Activated CD8-positive, alpha-beta T cell treated with anti-CD3 and anti-CD28 coated beads, Interleukin-2, amount 10 ng/mL, durations not matched to agents 7 days and 5 days (primary cell): Measurements from ENCODE around the gene MDFI. TPM values are rescaled to one million over a fixed set of nuclear protein-coding genes. Genes with fewer than 3 reads are reported as not detected.

Experiments used
- ATAC-seq: fragments of 150-1000 bp; cut with Tn5 transposase; one replicate; pipeline ENCODE4 v1.10.0; 2021; ENCODE audit warnings: moderate library complexity
- CTCF ChIA-PET: fragments of 350-600 bp; sonication (Branson Sonifier 250); formaldehyde crosslinking; loops from one replicate; lab custom pipeline; 2021; ENCODE audit warnings: antibody characterized with exemption; lab: Charles Lee
- POLR2A ChIA-PET: fragments of 350-600 bp; sonication (Branson Sonifier 250); formaldehyde crosslinking; loops from one replicate; lab custom pipeline; 2021; ENCODE audit warnings: antibody characterized with exemption; lab: Charles Lee
- DNase-seq: peaks from one replicate; pipeline ENCODE4 v3.0.0-alpha.2; 2020
- H3K27ac Mint-ChIP-seq: one replicate; pipeline ENCODE4 v1.8.0; 2021; ENCODE audit warnings: mild to moderate bottlenecking, mixed read lengths
- H3K27me3 Mint-ChIP-seq: one replicate; pipeline ENCODE4 v1.8.0; 2021; ENCODE audit warnings: low read depth, mixed read lengths
- H3K36me3 Mint-ChIP-seq: one replicate; pipeline ENCODE4 v1.8.0; 2021; ENCODE audit warnings: low read depth, mixed read lengths
- H3K4me1 Mint-ChIP-seq: one replicate; pipeline ENCODE4 v1.8.0; 2021; ENCODE audit warnings: low read depth, mixed read lengths
- H3K4me3 Mint-ChIP-seq: one replicate; pipeline ENCODE4 v1.8.0; 2021; ENCODE audit warnings: mild to moderate bottlenecking, mixed read lengths
- H3K9me3 Mint-ChIP-seq: one replicate; pipeline ENCODE4 v1.8.0; 2022; ENCODE audit warnings: mixed read lengths; ENCODE audit not compliant: insufficient read depth
- total RNA-seq, 2 experiments: library from RNA; stranded (reverse); gene quantifications; one replicate each; pipeline ENCODE4 v1.2.3, GENCODE V29; 2021

The MDFI gene
- total RNA-seq, 2 experiments from 2014 or later = not detected

- CTCF ChIA-PET = interaction anchor here (1.4 to 2.0 kb wide), 2 partner anchors 12 to 69 kb away, joined by 3 to 5 read pairs; no protein-coding TSS in a partner anchor
- POLR2A ChIA-PET = interaction anchor here (0.7 kb wide), 1 partner anchor 37 kb away, joined by 3 read pairs; no protein-coding TSS in a partner anchor
- ATAC-seq (no peak), DNase-seq (no peak)
- Mint-ChIP-seq H3K27ac (no peak overlapping the region), H3K9me3 (no peaks in the 10 kb centered on the region), H3K36me3 (no peaks in the 10 kb centered on the region), H3K4me3 (no peak overlapping the region), H3K27me3 (peaks cover 26% of the 10 kb centered on the region), H3K4me1 (peaks cover 2% of the 10 kb centered on the region)
Observed at GRCh38 chr6:41671376-41671775, 33.1 kb downstream of the MDFI start.

DNA sequence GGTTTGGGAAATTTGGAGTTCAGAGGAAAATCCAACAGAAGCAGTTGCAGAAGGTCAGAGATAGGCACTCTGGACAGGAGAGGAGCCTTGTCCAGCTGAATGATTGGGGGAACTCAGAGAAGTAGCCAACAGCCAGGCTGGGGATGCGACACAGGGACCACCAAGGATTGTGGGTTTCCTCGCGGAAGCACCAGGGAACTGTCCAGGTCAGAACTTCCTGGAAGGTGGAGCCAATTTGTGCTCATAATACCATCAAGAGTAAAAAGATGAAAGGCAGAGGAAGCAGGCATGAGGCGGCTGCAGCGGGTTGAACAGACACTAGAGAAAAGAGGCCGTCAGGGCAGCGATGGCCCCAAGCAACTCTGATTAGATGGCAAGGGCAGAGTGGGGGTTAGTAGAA lies 33.7 kb downstream of the MDFI start:
- ChIA-PET POLR2A (no interaction called here), CTCF (interaction anchor here (2.0 kb wide), 1 partner anchor 11 kb away, joined by 5 read pairs; no protein-coding TSS in a partner anchor)
- Mint-ChIP-seq H3K27ac (no peak overlapping the region), H3K36me3 (no peaks in the 10 kb centered on the region), H3K9me3 (no peaks in the 10 kb centered on the region), H3K4me1 (peaks cover 2% of the 10 kb centered on the region), H3K27me3 (peaks cover 25% of the 10 kb centered on the region), H3K4me3 (no peak overlapping the region)
- ATAC-seq (no peak), DNase-seq (no peak)

DNA sequence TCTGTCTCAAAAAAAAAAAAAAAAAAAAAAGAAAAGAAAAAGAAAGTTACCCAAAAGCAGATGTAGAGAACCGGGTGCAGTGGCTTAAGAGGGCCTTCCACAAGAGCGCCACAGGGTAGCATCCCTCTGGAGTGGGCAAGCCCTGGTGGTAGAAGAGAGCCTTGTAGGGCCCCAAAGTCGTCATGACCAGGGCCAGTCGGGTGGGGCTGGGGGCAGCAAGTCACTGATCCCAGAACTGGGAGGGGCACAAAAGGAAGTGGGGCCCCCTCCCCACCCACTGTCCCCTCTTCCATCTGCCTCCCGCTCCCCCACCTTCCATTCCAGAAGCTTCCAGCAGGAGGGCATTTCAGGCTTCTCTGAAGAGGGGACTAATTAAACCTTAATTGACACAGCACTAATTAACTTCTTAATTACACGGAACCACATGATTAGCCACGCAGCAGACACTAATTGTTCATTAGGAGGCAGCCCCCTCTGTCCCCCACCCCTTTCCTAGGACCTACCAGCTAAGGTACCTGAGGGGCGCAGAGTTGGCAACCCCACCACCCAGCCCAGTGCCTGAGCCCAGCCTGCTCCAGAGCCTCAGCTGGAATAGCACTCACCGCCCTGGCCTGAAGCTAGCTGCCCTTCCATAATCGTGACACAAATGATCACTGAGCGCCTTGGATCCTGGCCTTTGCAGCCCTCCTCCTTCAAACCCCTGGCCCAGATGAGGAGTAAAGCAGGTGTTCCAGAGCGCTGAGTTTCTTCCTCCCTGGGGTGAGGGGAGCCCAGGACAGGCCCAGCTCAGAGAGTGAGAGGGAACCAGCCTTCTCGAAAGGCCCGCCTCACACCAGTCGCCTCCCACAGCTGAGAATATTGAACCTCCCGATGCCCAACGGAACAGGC lies 34.8 kb downstream of the MDFI start:
- Mint-ChIP-seq H3K36me3 (no peaks in the 10 kb centered on the region), H3K27ac (no peak overlapping the region), H3K27me3 (peaks cover 15% of the 10 kb centered on the region), H3K9me3 (no peaks in the 10 kb centered on the region), H3K4me1 (peaks cover under 1% of the 10 kb centered on the region), H3K4me3 (no peak overlapping the region)
- CTCF ChIA-PET = interaction anchor here (1.3 kb wide), 1 partner anchor 34 kb away, joined by 3 read pairs; no protein-coding TSS in a partner anchor
- DNase-seq = no peak
- POLR2A ChIA-PET = interaction anchor here (1.0 kb wide), 1 partner anchor 94 kb away, joined by 3 read pairs; no protein-coding TSS in a partner anchor
- ATAC-seq = no peak

GRCh38 chr6:41673704-41674000 lies 35.4 kb downstream of the MDFI start:
- CTCF ChIA-PET = interaction anchor here (1.3 kb wide), 1 partner anchor 33 kb away, joined by 3 read pairs; no protein-coding TSS in a partner anchor

GRCh38 chr6:41674231-41675000 lies 36.1 kb downstream of the MDFI start:
- Mint-ChIP-seq H3K4me1 (no peaks in the 10 kb centered on the region), H3K4me3 (no peak overlapping the region), H3K36me3 (no peaks in the 10 kb centered on the region), H3K9me3 (no peaks in the 10 kb centered on the region), H3K27ac (no peak overlapping the region), H3K27me3 (peaks cover 10% of the 10 kb centered on the region)
- no peak for ATAC-seq
- POLR2A ChIA-PET = no interaction called here
- CTCF ChIA-PET = interaction anchor here (1.1 to 1.3 kb wide), 2 partner anchors 9 to 306 kb away, joined by 3 to 7 read pairs; no protein-coding TSS in a partner anchor
- DNase-seq = no peak

More at GRCh38 chr6:41673704-41674000, 35.4 kb downstream of the MDFI start:
- H3K27me3 Mint-ChIP-seq = peaks cover 13% of the 10 kb centered on the region
- DNase-seq = no peak
- no peaks in the 10 kb centered on the region for H3K9me3 Mint-ChIP-seq
- H3K36me3 Mint-ChIP-seq = no peaks in the 10 kb centered on the region
- no peaks in the 10 kb centered on the region for H3K4me1 Mint-ChIP-seq
- no peak overlapping the region for H3K4me3 Mint-ChIP-seq
- no peak for ATAC-seq
- no peak overlapping the region for H3K27ac Mint-ChIP-seq
- POLR2A ChIA-PET = no interaction called here

DNA sequence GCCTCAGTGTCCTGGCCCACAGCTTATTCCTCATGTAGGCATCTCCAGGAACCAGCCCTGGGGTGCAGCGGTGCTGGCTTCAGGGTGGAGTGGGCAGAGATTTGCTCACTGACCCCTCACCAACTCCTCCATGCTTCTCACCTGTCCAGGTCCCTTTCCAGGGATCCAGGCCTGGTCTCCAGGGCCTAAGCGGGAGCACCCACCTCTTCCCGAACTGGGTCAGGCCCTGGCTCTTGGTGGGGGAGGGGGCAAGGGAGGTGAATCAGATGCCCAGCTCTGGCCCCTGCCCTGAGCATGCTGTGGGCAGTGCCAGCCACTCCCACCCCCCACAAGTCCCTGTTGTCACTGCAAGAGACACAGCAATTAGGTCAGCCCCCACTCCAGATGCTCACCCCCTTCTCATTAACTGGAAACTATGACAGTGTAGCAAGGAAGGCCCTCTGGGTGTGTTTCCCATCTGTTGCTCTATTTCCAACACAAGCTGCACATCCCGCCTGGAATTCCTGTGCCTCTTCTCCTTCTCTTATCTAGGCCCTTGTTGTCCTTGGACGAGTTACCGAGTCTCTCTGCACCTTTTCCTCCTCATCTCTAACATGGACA lies 37.0 kb downstream of the MDFI start:
- POLR2A ChIA-PET = no interaction called here
- Mint-ChIP-seq H3K4me1 (no peaks in the 10 kb centered on the region), H3K4me3 (no peak overlapping the region), H3K27ac (no peak overlapping the region), H3K9me3 (no peaks in the 10 kb centered on the region), H3K36me3 (no peaks in the 10 kb centered on the region), H3K27me3 (peaks cover 4% of the 10 kb centered on the region)
- no peak for ATAC-seq
- DNase-seq = no peak
- CTCF ChIA-PET = interaction anchor here (1.1 to 1.3 kb wide), 2 partner anchors 8 to 307 kb away, joined by 3 to 7 read pairs; no protein-coding TSS in a partner anchor

DNA sequence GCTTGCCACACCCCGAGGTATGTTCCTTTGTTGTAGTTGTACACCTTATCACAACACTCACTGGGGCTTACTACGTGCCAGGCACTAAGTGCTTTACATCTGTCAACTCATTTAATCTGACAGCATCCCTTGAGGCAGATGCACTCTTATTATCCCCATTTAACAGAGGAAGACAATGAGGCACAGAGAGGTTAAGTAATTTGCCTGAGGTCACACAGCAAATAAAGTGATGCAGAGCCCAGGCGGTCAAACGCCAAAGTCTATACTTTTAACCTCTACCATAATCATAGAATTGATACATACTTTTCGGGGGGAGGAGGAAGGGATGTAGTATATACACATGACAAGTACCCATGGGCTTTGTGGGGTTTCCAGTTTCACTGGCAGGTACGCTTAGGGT lies 37.7 kb downstream of the MDFI start:
- Mint-ChIP-seq H3K4me3 (no peak overlapping the region), H3K27ac (no peak overlapping the region), H3K9me3 (no peaks in the 10 kb centered on the region), H3K27me3 (peaks cover 2% of the 10 kb centered on the region), H3K4me1 (no peaks in the 10 kb centered on the region), H3K36me3 (no peaks in the 10 kb centered on the region)
- DNase-seq (no peak), ATAC-seq (no peak)
- CTCF ChIA-PET = no interaction called here
- POLR2A ChIA-PET = no interaction called here

DNA sequence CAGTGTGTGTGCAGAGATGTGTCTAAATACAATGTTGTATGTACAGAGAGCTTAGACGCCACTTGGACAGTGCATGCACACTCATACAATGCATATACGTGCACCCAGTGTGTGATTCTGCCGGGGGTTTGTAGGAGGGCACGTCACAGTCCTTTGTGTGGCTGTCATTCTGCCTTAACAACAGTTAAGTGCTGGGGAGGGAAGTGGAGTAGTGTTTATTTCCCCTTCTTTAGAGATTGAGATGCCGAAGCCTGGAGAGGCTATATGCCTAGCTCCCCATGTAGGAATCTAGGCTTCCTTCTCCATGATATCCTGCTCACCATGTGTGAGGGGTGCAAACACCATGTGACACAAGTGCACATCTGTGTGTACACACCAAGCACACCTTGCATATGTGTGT lies 38.2 kb downstream of the MDFI start:
- CTCF ChIA-PET = no interaction called here

DNA sequence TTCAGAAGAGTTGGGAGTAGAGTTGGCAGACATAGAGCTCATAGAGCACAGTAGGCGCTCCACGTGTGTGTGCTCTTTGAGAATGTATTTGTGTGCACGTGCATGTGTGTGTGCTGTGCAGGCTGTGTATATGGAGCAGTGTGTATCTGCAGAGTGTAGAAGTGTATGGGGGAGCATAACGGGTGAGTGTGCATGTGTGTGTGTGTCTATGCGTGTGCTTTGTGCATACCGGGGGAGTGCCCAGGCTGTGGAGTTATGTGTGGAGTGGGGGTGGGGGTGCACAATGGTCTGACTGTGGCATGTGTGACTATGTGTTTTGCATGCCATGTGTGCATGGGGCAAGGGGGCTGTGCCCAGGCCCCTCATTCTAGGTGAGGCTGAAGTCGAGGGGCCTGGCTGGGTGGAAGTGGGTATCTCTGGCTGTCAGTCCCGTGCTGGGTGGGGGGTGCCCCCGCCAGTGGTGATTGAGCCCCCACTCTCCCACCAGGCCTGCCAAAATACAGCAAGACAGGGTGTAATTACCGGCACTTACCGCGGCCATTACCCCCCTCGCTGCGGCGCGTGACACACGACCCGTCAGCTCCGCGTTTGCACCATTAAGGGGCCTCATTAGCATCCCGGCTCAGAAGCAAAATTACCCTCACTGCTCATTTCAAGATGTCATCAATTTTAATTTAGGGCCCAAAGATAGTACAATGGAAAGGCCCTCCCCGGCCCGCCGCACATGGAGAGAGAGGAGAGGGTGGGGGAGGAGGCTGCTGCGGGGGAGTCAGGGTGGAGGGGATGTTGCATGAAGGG lies 39.1 kb downstream of the MDFI start:
- Mint-ChIP-seq H3K27ac (no peak overlapping the region), H3K36me3 (no peaks in the 10 kb centered on the region), H3K27me3 (peaks cover 2% of the 10 kb centered on the region), H3K9me3 (no peaks in the 10 kb centered on the region), H3K4me3 (no peak overlapping the region), H3K4me1 (peaks cover 4% of the 10 kb centered on the region)
- ChIA-PET CTCF (no interaction called here), POLR2A (no interaction called here)
- no peak for DNase-seq
- no peak for ATAC-seq

More for the DNA sequence above, 38.2 kb downstream of the MDFI start:
- no peak overlapping the region for H3K27ac Mint-ChIP-seq
- H3K9me3 Mint-ChIP-seq = no peaks in the 10 kb centered on the region
- no peaks in the 10 kb centered on the region for H3K4me1 Mint-ChIP-seq
- H3K36me3 Mint-ChIP-seq = no peaks in the 10 kb centered on the region
- DNase-seq (no peak), ATAC-seq (no peak)
- H3K27me3 Mint-ChIP-seq = peaks cover 2% of the 10 kb centered on the region
- POLR2A ChIA-PET = no interaction called here
- H3K4me3 Mint-ChIP-seq = no peak overlapping the region

DNA sequence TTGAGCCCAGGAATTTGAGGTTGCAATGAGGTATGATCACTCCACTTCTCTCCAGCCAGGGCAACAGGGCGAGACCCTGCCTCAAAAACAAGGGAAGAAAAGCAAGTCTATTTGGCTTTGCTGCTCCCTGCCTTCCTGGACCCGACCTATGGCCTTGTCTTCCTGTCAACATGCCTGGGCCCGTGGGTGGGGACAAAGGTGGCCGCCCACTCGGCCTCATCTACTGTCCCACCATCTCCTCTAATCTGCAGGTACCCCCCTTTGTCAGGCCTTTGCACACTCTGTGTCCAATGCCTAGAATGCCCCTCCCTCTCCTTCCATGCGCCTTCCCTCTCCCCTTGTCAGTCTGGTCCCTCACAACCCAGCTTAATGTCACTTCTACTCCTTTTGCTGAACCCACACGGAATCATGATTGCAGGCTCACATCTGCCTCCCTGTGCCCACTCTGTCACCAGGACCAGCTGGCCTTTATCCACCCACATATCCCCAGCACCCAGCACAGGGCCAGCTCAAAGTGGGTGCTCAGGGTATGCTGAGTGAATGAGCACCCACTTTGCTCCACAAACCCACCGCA lies 40.3 kb downstream of the MDFI start:
- Mint-ChIP-seq H3K9me3 (no peaks in the 10 kb centered on the region), H3K27me3 (peaks cover 2% of the 10 kb centered on the region), H3K36me3 (no peaks in the 10 kb centered on the region), H3K4me1 (peaks cover 14% of the 10 kb centered on the region), H3K4me3 (no peak overlapping the region), H3K27ac (no peak overlapping the region)
- DNase-seq = no peak
- no peak for ATAC-seq
- POLR2A ChIA-PET = no interaction called here
- CTCF ChIA-PET = interaction anchor here (1.1 to 1.4 kb wide), 2 partner anchors 254 to 372 kb away, joined by 3 to 5 read pairs; no protein-coding TSS in a partner anchor
